ENCODE measurements around the gene GYS1.

GRCh38 chr19:48950830-48951519 is 42.1 kb downstream of the GYS1 start:
- no peak for TF ChIP-seq CTCF (IDR thresholded peaks at IDR 0.05)
- no peak for TF ChIP-seq POLR2A (IDR thresholded peaks at IDR 0.05)
- no peak for TF ChIP-seq POLR2AphosphoS5 (IDR thresholded peaks at IDR 0.05)
